Stimulated activated CD4-positive, alpha-beta T cell treated with anti-CD3 and anti-CD28 coated beads, TNF-alpha, amount 100 ng/mL, for 4 hours (primary cell): ENCODE measurements around the gene ARHGAP27.

Experiments
- DNase-seq, 3 experiments: peaks; one replicate each; pipeline ENCODE4 v3.0.0-alpha.2; 2020; ENCODE audit warnings: low read depth in 3 of 3

ARHGAP27 gene

GRCh38 chr17:45430006-45430737 lies 2.5 kb downstream of the ARHGAP27 start:
- no peak for DNase-seq

GRCh38 chr17:45429339-45430005 lies 3.2 kb downstream of the ARHGAP27 start:
- no peak for DNase-seq

GRCh38 chr17:45428931-45429338 lies 3.7 kb downstream of the ARHGAP27 start:
- DNase-seq = no peak

- DNase-seq = peak; percentile 58 to 67 (median 61)
These were observed 4.5 kb downstream of the ARHGAP27 start for GRCh38 chr17:45428050-45428617.

GRCh38 chr17:45427181-45427835 lies 5.4 kb downstream of the ARHGAP27 start:
- DNase-seq = no peak

- no peak for DNase-seq
These were observed 6.1 kb downstream of the ARHGAP27 start for GRCh38 chr17:45426561-45426960.

- DNase-seq = no peak
These were observed 6.7 kb downstream of the ARHGAP27 start for GRCh38 chr17:45425984-45426413.

- no peak for DNase-seq
These were observed 7.3 kb downstream of the ARHGAP27 start for GRCh38 chr17:45425125-45425983.

GRCh38 chr17:45424769-45425124 lies 7.9 kb downstream of the ARHGAP27 start:
- no peak for DNase-seq

GRCh38 chr17:45423975-45424335 lies 8.7 kb downstream of the ARHGAP27 start:
- no peak for DNase-seq

- DNase-seq = no peak
These were observed 9.2 kb downstream of the ARHGAP27 start for GRCh38 chr17:45423304-45423974.

GRCh38 chr17:45414990-45415881 lies 17.4 kb downstream of the ARHGAP27 start:
- no peak for DNase-seq

GRCh38 chr17:45413498-45413923 lies 19.2 kb downstream of the ARHGAP27 start:
- no peak for DNase-seq

- no peak for DNase-seq
These were observed 21.1 kb downstream of the ARHGAP27 start for GRCh38 chr17:45411348-45412105.

GRCh38 chr17:45410144-45411091 lies 22.3 kb downstream of the ARHGAP27 start:
- DNase-seq = peak; percentile 29 to 55 (median 42)

- DNase-seq = no peak
These were observed 23.0 kb downstream of the ARHGAP27 start for GRCh38 chr17:45409659-45410076.

- no peak for DNase-seq
These were observed 23.9 kb downstream of the ARHGAP27 start for GRCh38 chr17:45408611-45409421.
